NCI-H146 (cell line): ENCODE results near the gene FAM24B.

Source experiments
- DNase-seq: peaks from one replicate; lab custom pipeline; 2025; lab: John Stamatoyannopoulos, UW

Gene FAM24B

DNA sequence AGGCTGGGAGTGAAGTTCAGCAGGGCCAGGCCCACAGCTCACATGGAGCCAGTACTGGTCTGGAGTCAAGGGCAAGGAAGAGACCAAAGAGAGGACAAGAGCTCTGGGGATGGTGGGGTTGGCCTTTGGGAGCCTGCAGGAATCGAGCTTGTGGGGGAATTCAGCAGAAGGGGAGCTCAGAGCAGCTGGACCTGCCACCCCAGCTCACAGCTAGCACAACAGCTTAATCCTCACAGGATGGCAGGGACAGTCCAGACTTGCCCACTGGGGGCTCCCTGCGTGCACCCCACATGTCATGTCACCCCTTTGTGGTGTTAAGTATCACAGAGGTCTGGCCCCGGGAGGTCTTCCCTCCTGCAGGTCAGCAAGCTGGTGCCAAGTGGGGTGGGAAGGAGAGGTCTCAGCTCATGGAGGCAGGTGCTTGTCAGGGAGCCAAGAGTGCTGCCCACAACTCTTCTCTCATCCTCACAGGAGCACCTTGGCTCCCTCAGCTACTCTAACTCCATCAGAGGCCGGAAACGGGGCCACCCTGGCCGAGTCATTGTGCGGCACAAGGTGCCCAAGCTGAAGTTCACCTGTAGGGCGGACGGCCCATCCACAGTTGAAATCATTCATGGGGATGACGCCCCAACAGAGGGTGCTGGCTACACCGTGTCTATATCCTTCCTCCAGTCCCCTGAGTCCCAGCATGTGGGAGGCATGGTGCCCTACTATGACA, 56.2 kb downstream of the FAM24B start:
- no peak for DNase-seq

DNA sequence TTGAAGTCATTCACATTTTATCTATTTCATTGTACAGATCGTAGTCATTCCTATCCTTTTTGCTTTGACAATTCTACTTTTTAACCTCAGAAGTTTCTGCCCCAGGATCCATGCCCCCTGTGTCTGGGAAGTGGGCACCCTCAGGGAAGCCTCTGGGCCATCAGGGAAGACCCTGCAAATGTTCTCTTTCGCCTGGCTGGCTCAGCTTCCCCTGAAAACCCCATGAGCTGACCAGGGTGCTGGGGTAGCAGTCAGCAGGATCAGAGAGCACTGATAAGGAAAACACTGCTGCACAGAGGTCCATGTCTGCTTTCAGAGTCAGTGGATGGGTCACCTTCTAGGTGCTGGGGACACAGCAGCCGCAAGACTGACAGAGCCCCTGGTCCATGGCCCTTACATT, 57.6 kb downstream of the FAM24B start:
- no peak for DNase-seq

DNA sequence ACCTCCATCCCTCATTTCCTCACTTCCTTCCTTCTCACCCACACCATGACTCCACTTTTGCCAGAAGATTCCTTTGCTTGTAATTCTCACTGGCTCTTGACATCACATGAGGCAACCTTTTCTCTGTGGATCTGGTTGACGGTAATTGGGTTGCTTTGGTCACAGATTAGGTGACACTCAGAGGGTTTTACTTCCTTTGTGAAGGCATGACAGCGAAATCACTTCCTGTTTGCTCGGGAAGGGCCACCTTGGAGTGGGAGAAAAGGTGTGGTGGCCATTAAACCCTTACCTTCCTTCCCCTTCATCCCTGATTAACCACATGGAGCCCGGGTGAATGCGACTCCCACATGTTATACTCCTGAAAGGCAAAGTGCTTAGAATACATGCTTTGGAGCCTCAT, 63.9 kb downstream of the FAM24B start:
- no peak for DNase-seq

DNA sequence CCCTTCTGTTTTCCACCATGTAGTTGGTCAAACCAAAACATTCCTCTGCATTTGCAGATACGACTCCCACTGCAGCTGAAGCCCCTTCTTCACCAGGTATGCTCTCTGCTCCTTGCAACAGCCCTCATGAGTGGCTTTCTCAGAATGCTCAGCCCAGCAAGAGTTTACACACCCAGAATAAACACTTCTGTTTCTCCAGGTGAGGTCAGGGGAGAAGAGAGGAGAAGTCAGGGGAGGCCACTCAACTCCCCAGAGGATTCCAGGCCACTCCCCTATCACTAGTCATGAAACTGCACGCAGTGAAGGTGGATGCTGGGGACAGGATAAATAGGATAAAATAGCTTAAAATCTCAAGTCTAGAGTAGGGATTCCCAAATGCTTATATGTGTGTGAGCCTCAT, 64.9 kb downstream of the FAM24B start:
- no peak for DNase-seq

- DNase-seq = no peak
Observed at GRCh38 chr10:122812751-122813150, 66.6 kb downstream of the FAM24B start.

DNA sequence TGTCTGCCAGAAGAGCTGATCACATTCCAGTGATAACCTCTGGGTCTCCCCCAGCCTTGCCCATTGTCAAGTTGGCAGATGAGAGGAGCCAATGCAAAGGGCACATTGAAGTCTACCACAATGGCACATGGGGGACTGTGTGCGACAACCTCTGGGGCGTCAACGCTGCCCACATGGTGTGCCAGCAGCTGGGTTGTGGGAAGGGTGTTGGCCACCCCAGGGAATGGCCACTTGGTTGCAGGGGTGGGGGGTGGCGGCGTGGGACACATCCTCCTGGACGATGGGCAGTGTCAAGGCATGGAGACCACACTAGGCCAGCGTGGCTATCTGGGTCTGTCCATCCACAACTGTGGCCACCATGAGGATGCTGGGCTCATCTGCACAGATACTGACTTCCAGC, 77.1 kb downstream of the FAM24B start:
- DNase-seq = no peak
